SU-DHL-6 (cell line): Measurements from ENCODE around the gene ADAT3.

ENCODE experiments used
- H2AFZ ChIP-seq: fragments of 200-600 bp; sonication (generic); 2 replicates; pipeline ENCODE4 v1.6.1; 2014; ENCODE audit warnings: low read depth, mild to moderate bottlenecking, moderate library complexity, mixed read lengths, antibody characterized with exemption, low read length; ENCODE audit not compliant: severe bottlenecking
- H3F3A ChIP-seq: fragments of 200-600 bp; shearing (Covaris generic); 2 replicates; pipeline ENCODE4 v1.6.0; 2016; ENCODE audit warnings: antibody characterized with exemption, mild to moderate bottlenecking; ENCODE audit not compliant: insufficient read depth
- H3K27ac ChIP-seq: fragments of 200-600 bp; sonication (generic); 2 replicates; pipeline ENCODE4 v1.5.1; 2016; ENCODE audit warnings: low read depth, mild to moderate bottlenecking, low read length, moderate library complexity, mixed read lengths
- H3K27me3 ChIP-seq: fragments of 200-600 bp; sonication (generic), shearing (Covaris generic); 2 replicates; pipeline ENCODE4 v1.6.0; 2014; ENCODE audit warnings: mild to moderate bottlenecking, low read length
- H3K36me3 ChIP-seq: fragments of 200-600 bp; sonication (generic); 2 replicates; pipeline ENCODE4 v1.6.1; 2014; ENCODE audit warnings: mild to moderate bottlenecking, low read length, mixed read lengths
- H3K4me2 ChIP-seq: fragments of 300-600, 200-600 bp; shearing (Covaris generic), sonication (generic); 2 replicates; pipeline ENCODE4 v1.6.0; 2014; ENCODE audit warnings: low read length, low read depth, mild to moderate bottlenecking; ENCODE audit not compliant: poor library complexity, severe bottlenecking
- H3K4me3 ChIP-seq: fragments of 200-600 bp; sonication (generic); 2 replicates; pipeline ENCODE4 v1.5.1; 2014; ENCODE audit warnings: antibody characterized with exemption, low read length, mild to moderate bottlenecking, mixed read lengths; ENCODE audit not compliant: insufficient read depth, poor library complexity, severe bottlenecking
- H3K79me2 ChIP-seq: fragments of 200-600 bp; sonication (generic); 2 replicates; pipeline ENCODE4 v1.6.1; 2014; ENCODE audit warnings: mild to moderate bottlenecking, low read length, moderate library complexity; ENCODE audit not compliant: insufficient read depth
- H3K9ac ChIP-seq: fragments of 200-600 bp; sonication (generic); 2 replicates; pipeline ENCODE4 v1.7.0; 2014; ENCODE audit warnings: mild to moderate bottlenecking, low read length
- H3K9me2 ChIP-seq: fragments of 200-600 bp; sonication (generic); replicated peaks from 2 replicates; pipeline ENCODE4 v1.6.1; 2014; ENCODE audit warnings: low read length; ENCODE audit not compliant: insufficient read depth
- H3K9me3 ChIP-seq: fragments of 200-600 bp; sonication (generic); 2 replicates; pipeline ENCODE4 v1.6.1; 2014; ENCODE audit warnings: low read length, mixed read lengths; ENCODE audit not compliant: insufficient read depth
- H4K20me1 ChIP-seq: fragments of 200-600 bp; sonication (generic); 2 replicates; pipeline ENCODE4 v1.6.1; 2014; ENCODE audit warnings: low read depth, mild to moderate bottlenecking, antibody characterized with exemption, low read length, moderate library complexity, mixed read lengths
- CTCF ChIP-seq: fragments of 200-600 bp; sonication (generic); IDR thresholded peaks from one replicate; pipeline ENCODE4 v1.5.1; 2017; ENCODE audit warnings: antibody characterized with exemption, mild to moderate bottlenecking, low read length, moderate library complexity; ENCODE audit not compliant: insufficient read depth, poor library complexity, severe bottlenecking
- EZH2phosphoT487 ChIP-seq: fragments of 200-600 bp; sonication (generic), shearing (Covaris generic); conservative IDR thresholded peaks from 2 replicates; pipeline ENCODE4 v1.6.1; 2018; ENCODE audit warnings: mild to moderate bottlenecking, antibody characterized with exemption, low read length, moderate library complexity, mixed read lengths

The ADAT3 gene

GRCh38 chr19:1871140-1871597 is 34.0 kb upstream of the ADAT3 start:
- no peak overlapping the region for H3K4me3 ChIP-seq
- H3K27ac ChIP-seq, result no peak overlapping the region
- H4K20me1 ChIP-seq, result peaks cover 8% of the 10 kb centered on the region
- peaks cover 46% of the 10 kb centered on the region for H3K79me2 ChIP-seq
- no peak overlapping the region for H3K9ac ChIP-seq
- no peak overlapping the region for H3K4me2 ChIP-seq
- H3F3A ChIP-seq, result peaks cover 12% of the 10 kb centered on the region
- H3K9me3 ChIP-seq, result no peaks in the 10 kb centered on the region
- no peaks in the 10 kb centered on the region for H3K27me3 ChIP-seq
- no peaks in the 10 kb centered on the region for H3K9me2 ChIP-seq
- H2AFZ ChIP-seq, result no peak overlapping the region
- TF ChIP-seq EZH2phosphoT487 (no peak), CTCF (no peak)
- no peaks in the 10 kb centered on the region for H3K36me3 ChIP-seq

- Histone ChIP-seq H3K9me2 (no peaks in the 10 kb centered on the region), H3K9me3 (no peaks in the 10 kb centered on the region), H3F3A (peaks cover 11% of the 10 kb centered on the region), H2AFZ (no peak overlapping the region), H3K4me2 (no peak overlapping the region), H3K36me3 (no peaks in the 10 kb centered on the region), H3K27ac (no peak overlapping the region), H3K79me2 (peaks cover 46% of the 10 kb centered on the region), H3K9ac (no peak overlapping the region), H3K4me3 (no peak overlapping the region), H4K20me1 (peaks cover 8% of the 10 kb centered on the region), H3K27me3 (no peaks in the 10 kb centered on the region)
- TF ChIP-seq CTCF, result no peak
- no peak for TF ChIP-seq EZH2phosphoT487
These were observed 33.6 kb upstream of the ADAT3 start for GRCh38 chr19:1871630-1872029.

- H2AFZ ChIP-seq, result no peak overlapping the region
- no peaks in the 10 kb centered on the region for H3K27me3 ChIP-seq
- no peaks in the 10 kb centered on the region for H3K9me3 ChIP-seq
- peaks cover under 1% of the 10 kb centered on the region; the same call in 1 of the 2 replicates for H3F3A ChIP-seq
- H3K4me3 ChIP-seq, result no peak overlapping the region
- H3K4me2 ChIP-seq, result no peak overlapping the region
- H3K79me2 ChIP-seq, result peaks cover 46% of the 10 kb centered on the region
- no peaks in the 10 kb centered on the region for H3K36me3 ChIP-seq
- TF ChIP-seq CTCF (no peak), EZH2phosphoT487 (no peak)
- H4K20me1 ChIP-seq, result peaks cover 8% of the 10 kb centered on the region
- no peak overlapping the region for H3K9ac ChIP-seq
- H3K9me2 ChIP-seq, result no peaks in the 10 kb centered on the region
- H3K27ac ChIP-seq, result no peak overlapping the region
These were observed 32.2 kb upstream of the ADAT3 start for GRCh38 chr19:1872807-1873523.
